Measurements from ENCODE around the gene USP48.

USP48 gene

DNA sequence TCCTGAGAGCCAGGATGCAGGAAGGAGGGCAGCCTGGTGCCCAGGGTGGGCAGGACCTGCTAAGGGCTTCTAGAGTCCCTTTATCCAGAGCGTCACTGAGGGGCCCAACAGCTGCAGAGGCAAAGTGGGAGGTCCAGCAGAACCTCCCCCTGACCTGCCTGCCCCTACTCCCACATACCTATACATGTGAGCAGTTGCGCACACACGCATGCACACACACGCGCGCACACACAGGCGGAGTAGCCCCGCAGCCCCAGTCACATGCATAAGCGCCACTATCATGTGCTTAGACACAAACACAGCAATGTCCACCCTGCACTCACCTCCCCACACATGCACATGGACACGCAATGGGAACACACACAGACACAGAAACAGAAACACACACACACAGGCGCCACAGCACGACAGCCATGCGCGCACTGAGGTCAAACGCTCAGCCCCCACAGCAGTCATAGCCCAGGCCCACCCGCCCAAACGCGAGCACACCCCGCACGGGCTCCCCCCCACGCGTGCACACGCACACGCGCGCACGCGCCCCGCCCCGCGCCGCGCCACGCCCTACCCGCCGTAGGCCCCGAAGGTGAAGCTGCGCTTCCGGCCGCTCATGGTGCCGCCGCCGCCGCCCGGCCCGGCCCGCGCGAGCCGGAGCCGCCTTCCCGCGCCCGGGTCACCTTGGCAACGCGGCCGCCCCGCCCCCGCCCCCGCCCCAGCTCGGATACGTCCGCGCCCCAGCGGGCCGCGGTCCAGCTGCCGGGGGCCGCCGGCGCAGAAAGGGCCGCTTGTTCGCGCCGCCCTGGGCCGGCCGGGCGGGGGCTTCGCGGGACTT lies 131.5 kb downstream of the USP48 start:
- no peaks in the 10 kb centered on the region for H3K9me3 ChIP-seq (ENCODE audit: control insufficient read depth in 5 of 5, low read length in 5 of 5)
- H3K27ac ChIP-seq (ENCODE audit: low read depth, low read length): no peak overlapping the region
- no peaks in the 10 kb centered on the region for H3K36me3 ChIP-seq (ENCODE audit: control insufficient read depth in 5 of 5, insufficient read depth in 5 of 5, low read length in 5 of 5)
- peaks cover 0 to 11% (median 8%) of the 10 kb centered on the region in 5 donors for H3K4me1 ChIP-seq (ENCODE audit: control insufficient read depth in 5 of 5, insufficient read depth in 5 of 5, low read length in 5 of 5)
- peaks cover 0 to 36% (median 23%) of the 10 kb centered on the region in 5 donors for H3K27me3 ChIP-seq (ENCODE audit: control insufficient read depth in 5 of 5, insufficient read depth in 4 of 5, low read length in 5 of 5)
- H3K4me3 ChIP-seq (ENCODE audit: low read depth in 1 of 5, low read length in 5 of 5): peak overlapping the region; percentile 61 to 80 (median 64)
- no peak overlapping the region for H3K9ac ChIP-seq (ENCODE audit: low read length in 5 of 5)

DNA sequence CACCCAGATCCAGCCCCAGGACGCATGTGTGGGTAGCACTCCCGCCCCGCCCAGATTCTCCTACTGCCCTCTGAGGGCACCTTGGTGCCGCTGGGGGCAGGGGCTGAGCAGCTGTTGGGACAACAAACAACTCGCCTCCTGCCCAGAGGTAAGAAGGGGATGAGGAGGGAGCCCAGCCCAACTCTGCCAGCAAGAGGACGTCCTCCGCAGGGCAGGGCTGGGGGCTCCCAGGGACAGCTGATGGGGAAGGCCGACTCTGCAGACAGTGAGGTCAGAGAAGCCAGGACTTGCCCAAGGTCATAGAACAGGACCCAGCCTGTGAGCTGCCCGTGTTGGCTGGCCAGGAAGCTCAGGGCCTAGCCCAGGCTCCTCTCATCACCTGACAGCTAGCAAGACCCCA lies 132.5 kb downstream of the USP48 start:
- Histone ChIP-seq H3K27ac (ENCODE audit: low read depth, low read length) (no peak overlapping the region), H3K4me3 (ENCODE audit: low read depth in 1 of 5, low read length in 5 of 5) (no peak overlapping the region), H3K9ac (ENCODE audit: low read length in 5 of 5) (no peak overlapping the region), H3K9me3 (ENCODE audit: control insufficient read depth in 5 of 5, low read length in 5 of 5) (no peaks in the 10 kb centered on the region), H3K4me1 (ENCODE audit: control insufficient read depth in 5 of 5, insufficient read depth in 5 of 5, low read length in 5 of 5) (peaks cover 0 to 11% (median 8%) of the 10 kb centered on the region in 5 donors), H3K36me3 (ENCODE audit: control insufficient read depth in 5 of 5, insufficient read depth in 5 of 5, low read length in 5 of 5) (no peaks in the 10 kb centered on the region), H3K27me3 (ENCODE audit: control insufficient read depth in 5 of 5, insufficient read depth in 4 of 5, low read length in 5 of 5) (peaks cover 0 to 36% (median 30%) of the 10 kb centered on the region in 5 donors)

DNA sequence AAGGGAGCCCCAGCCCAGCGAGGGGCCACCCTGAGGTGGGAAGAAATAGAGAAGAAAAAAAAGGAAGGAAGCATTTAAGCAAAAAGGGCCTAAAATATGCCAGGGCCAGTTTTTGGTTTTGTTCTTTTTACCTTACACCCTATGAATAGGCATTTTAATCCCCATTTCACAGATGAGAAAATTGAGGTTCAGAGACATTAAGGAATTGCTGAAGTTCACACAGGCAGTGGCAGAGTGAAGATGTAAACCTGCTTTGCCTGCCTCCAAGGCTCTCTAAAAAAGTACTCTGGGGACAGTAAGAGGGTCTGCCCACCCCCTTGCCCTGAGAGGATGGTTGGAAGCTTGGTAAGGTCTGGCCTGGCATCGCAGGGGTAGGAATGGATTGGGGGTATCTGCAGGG lies 133.6 kb downstream of the USP48 start:
- no peak overlapping the region for H3K27ac ChIP-seq (ENCODE audit: low read depth, low read length)
- H3K9ac ChIP-seq (ENCODE audit: low read length in 5 of 5): no peak overlapping the region
- H3K27me3 ChIP-seq (ENCODE audit: control insufficient read depth in 5 of 5, insufficient read depth in 4 of 5, low read length in 5 of 5): peaks cover 0 to 36% (median 30%) of the 10 kb centered on the region in 5 donors

DNA sequence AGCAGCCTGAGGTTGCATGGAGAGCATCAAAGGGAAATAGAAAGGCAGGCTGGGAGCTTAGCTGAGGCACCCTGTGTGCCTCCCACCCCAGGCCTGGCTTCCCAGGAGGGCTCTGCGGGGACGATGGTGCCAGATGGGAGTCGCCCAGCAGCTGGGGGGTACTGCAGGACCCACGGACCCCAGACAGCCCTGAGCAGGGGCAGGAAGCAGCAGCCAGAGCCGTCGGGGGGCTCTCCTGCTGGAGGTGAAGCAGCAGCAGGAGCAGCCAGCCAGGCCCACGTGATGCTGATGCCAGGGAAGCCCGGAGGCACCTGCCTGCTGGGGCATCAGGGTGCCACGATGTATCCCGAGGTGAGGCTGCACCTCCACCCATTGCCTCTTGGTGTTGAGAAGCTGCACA lies 134.2 kb downstream of the USP48 start:
- Histone ChIP-seq H3K4me3 (ENCODE audit: low read depth in 1 of 5, low read length in 5 of 5) (no peak overlapping the region), H3K36me3 (ENCODE audit: control insufficient read depth in 5 of 5, insufficient read depth in 5 of 5, low read length in 5 of 5) (no peaks in the 10 kb centered on the region), H3K27ac (ENCODE audit: low read depth, low read length) (no peak overlapping the region), H3K27me3 (ENCODE audit: control insufficient read depth in 5 of 5, insufficient read depth in 4 of 5, low read length in 5 of 5) (peaks cover 0 to 39% (median 30%) of the 10 kb centered on the region in 5 donors), H3K4me1 (ENCODE audit: control insufficient read depth in 5 of 5, insufficient read depth in 5 of 5, low read length in 5 of 5) (peaks cover 0 to 11% (median 8%) of the 10 kb centered on the region in 5 donors), H3K9me3 (ENCODE audit: control insufficient read depth in 5 of 5, low read length in 5 of 5) (no peaks in the 10 kb centered on the region), H3K9ac (ENCODE audit: low read length in 5 of 5) (no peak overlapping the region)

More for the DNA sequence above, 133.6 kb downstream of the USP48 start:
- H3K4me3 ChIP-seq (ENCODE audit: low read depth in 1 of 5, low read length in 5 of 5): no peak overlapping the region
- no peaks in the 10 kb centered on the region for H3K9me3 ChIP-seq (ENCODE audit: control insufficient read depth in 5 of 5, low read length in 5 of 5)
- H3K4me1 ChIP-seq (ENCODE audit: control insufficient read depth in 5 of 5, insufficient read depth in 5 of 5, low read length in 5 of 5): peaks cover 0 to 11% (median 8%) of the 10 kb centered on the region in 5 donors
- H3K36me3 ChIP-seq (ENCODE audit: control insufficient read depth in 5 of 5, insufficient read depth in 5 of 5, low read length in 5 of 5): no peaks in the 10 kb centered on the region

DNA sequence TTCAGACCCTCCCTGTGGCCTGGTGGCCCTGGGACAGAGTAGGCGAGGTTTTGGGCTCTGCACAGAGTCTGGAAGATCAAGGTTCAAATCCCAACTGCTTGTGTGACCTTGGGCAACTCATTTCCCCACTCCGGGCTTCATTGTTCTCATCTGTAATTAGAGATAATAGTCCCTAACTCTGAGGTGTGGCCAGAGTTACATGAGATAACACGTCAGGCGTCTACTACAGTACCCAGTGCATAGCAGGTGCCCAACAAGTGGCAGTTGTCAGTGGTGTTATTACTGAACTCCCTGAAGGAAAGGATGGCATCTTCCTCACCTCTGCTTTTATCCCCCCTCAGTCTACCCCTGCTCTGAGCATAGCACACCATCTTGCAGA lies 134.6 kb downstream of the USP48 start:
- Histone ChIP-seq H3K27me3 (ENCODE audit: control insufficient read depth in 5 of 5, insufficient read depth in 4 of 5, low read length in 5 of 5) (peaks cover 0 to 42% (median 30%) of the 10 kb centered on the region in 5 donors), H3K4me1 (ENCODE audit: control insufficient read depth in 5 of 5, insufficient read depth in 5 of 5, low read length in 5 of 5) (peaks cover 0 to 11% (median 8%) of the 10 kb centered on the region in 5 donors), H3K9me3 (ENCODE audit: control insufficient read depth in 5 of 5, low read length in 5 of 5) (no peaks in the 10 kb centered on the region), H3K36me3 (ENCODE audit: control insufficient read depth in 5 of 5, insufficient read depth in 5 of 5, low read length in 5 of 5) (no peaks in the 10 kb centered on the region), H3K4me3 (ENCODE audit: low read depth in 1 of 5, low read length in 5 of 5) (no peak overlapping the region), H3K27ac (ENCODE audit: low read depth, low read length) (no peak overlapping the region), H3K9ac (ENCODE audit: low read length in 5 of 5) (no peak overlapping the region)

DNA sequence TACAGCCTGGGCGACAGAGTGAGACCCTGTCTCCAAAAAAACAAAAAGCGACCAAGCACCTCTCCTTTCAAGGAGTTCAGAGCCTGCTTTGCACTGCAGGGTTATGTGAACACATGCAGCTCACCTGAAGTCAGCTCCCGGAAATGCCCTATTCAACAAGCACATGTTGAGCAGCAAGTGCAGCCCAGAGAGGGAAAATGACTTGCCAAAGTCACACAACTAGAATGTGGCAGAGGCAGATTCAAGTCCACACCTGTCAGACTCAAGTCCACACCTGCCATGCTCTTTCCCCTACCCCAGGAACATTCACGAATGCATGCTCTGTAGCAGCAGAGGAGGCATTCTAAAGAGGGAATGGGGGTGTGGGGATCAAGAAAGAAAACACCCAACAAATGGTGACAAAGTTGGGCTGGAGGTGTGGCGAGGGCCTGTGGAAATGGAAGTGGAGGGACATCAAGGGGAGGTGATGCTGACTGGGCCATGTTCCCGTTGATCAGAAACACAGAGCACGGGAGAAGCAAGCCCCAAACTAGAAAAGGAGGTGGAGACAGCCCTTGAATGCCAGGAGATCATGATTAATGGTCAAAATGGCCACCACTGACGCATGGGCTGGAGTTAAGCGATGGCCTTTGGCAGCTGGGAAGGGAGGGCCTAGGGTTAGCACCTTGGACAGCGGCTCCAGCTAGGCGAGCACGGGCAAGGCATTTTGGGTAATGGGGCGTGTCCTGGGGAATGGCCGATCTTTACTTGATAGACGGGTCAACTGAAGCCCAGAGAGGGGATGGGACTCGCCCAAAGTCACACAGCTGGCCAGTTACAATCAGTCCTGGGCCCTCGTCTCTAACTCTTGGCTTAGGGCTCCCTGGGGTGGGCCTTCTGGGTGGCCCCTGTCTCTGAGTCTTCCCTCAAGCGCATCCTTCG lies 135.3 kb downstream of the USP48 start:
- H3K9me3 ChIP-seq (ENCODE audit: control insufficient read depth in 5 of 5, low read length in 5 of 5): no peaks in the 10 kb centered on the region
- H3K36me3 ChIP-seq (ENCODE audit: control insufficient read depth in 5 of 5, insufficient read depth in 5 of 5, low read length in 5 of 5): no peaks in the 10 kb centered on the region
- H3K4me3 ChIP-seq (ENCODE audit: low read depth in 1 of 5, low read length in 5 of 5): no peak overlapping the region
- no peak overlapping the region for H3K9ac ChIP-seq (ENCODE audit: low read length in 5 of 5)
- H3K27me3 ChIP-seq (ENCODE audit: control insufficient read depth in 5 of 5, insufficient read depth in 4 of 5, low read length in 5 of 5): peaks cover 0 to 43% (median 32%) of the 10 kb centered on the region in 5 donors
- no peak overlapping the region for H3K27ac ChIP-seq (ENCODE audit: low read depth, low read length)
- peaks cover 0 to 11% (median 8%) of the 10 kb centered on the region in 5 donors for H3K4me1 ChIP-seq (ENCODE audit: control insufficient read depth in 5 of 5, insufficient read depth in 5 of 5, low read length in 5 of 5)

DNA sequence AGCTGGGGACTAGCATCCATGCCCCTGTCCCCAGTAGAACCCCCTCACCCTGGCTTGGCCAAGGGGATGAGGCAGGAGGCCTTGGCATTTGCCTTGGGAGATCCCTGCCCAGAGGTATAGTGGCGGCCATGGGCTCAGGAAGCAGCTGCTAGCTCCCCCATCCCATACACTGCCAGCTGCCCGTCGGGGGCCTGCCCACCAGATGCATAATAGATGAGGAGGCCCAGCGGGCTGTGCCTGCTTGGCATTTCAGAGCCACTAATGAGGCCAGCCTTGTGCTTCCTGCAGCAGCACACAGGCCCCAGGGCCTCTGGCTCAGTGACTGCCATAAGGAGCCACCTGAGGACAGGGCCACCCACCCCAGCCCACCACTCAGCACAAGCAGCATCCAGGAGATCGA lies 137.4 kb downstream of the USP48 start:
- Histone ChIP-seq H3K27ac (ENCODE audit: low read depth, low read length) (no peak overlapping the region), H3K9me3 (ENCODE audit: control insufficient read depth in 5 of 5, low read length in 5 of 5) (no peaks in the 10 kb centered on the region), H3K4me3 (ENCODE audit: low read depth in 1 of 5, low read length in 5 of 5) (no peak overlapping the region), H3K36me3 (ENCODE audit: control insufficient read depth in 5 of 5, insufficient read depth in 5 of 5, low read length in 5 of 5) (no peaks in the 10 kb centered on the region), H3K4me1 (ENCODE audit: control insufficient read depth in 5 of 5, insufficient read depth in 5 of 5, low read length in 5 of 5) (no peaks in the 10 kb centered on the region), H3K9ac (ENCODE audit: low read length in 5 of 5) (no peak overlapping the region), H3K27me3 (ENCODE audit: control insufficient read depth in 5 of 5, insufficient read depth in 4 of 5, low read length in 5 of 5) (peaks cover 2 to 53% (median 40%) of the 10 kb centered on the region in 5 donors)

DNA sequence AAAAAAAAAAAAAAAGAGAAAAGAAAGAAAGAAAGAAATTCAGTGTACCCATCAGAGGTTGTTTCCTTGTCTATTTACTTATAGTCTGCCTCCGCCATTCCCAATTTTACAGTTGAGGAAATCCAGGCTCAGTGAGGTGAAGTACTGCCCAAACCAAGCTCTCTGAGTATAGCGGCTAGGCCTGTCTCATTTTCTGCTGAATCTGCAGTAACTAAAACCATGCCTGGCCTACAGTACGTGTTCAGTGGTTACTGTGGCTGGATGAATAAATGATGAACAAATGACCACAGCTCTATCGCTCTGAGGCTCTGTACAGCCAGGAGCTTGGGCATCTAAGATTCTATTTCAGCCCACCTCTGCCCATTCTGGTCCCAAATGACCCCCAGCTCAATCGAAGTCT lies 138.0 kb downstream of the USP48 start:
- Histone ChIP-seq H3K4me1 (ENCODE audit: control insufficient read depth in 5 of 5, insufficient read depth in 5 of 5, low read length in 5 of 5) (no peaks in the 10 kb centered on the region), H3K9ac (ENCODE audit: low read length in 5 of 5) (no peak overlapping the region), H3K9me3 (ENCODE audit: control insufficient read depth in 5 of 5, low read length in 5 of 5) (no peaks in the 10 kb centered on the region), H3K36me3 (ENCODE audit: control insufficient read depth in 5 of 5, insufficient read depth in 5 of 5, low read length in 5 of 5) (no peaks in the 10 kb centered on the region), H3K27me3 (ENCODE audit: control insufficient read depth in 5 of 5, insufficient read depth in 4 of 5, low read length in 5 of 5) (peaks cover 8 to 53% (median 44%) of the 10 kb centered on the region in 5 donors), H3K4me3 (ENCODE audit: low read depth in 1 of 5, low read length in 5 of 5) (no peak overlapping the region), H3K27ac (ENCODE audit: low read depth, low read length) (no peak overlapping the region)

DNA sequence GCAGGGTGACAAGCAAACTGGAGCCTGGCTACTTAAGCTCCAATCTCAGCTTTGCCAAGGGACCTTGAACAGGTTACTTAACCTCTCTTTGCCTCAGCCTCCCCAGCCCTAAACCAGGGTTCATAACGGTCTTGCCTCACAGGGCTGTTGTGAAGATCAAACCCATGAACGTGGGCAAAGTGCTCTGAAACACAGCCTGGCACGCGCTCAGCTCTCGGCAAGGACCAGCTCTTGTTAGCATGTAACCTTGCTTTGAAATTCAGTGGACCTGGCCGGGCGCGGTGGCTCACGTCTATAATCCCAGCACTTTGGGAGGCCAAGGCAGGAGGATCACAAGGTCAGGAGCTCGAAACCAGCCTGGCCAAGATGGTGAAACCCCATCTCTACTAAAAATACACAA lies 138.6 kb downstream of the USP48 start:
- H3K27ac ChIP-seq (ENCODE audit: low read depth, low read length): no peak overlapping the region
- no peak overlapping the region for H3K9ac ChIP-seq (ENCODE audit: low read length in 5 of 5)
- no peaks in the 10 kb centered on the region for H3K9me3 ChIP-seq (ENCODE audit: control insufficient read depth in 5 of 5, low read length in 5 of 5)
- no peaks in the 10 kb centered on the region for H3K36me3 ChIP-seq (ENCODE audit: control insufficient read depth in 5 of 5, insufficient read depth in 5 of 5, low read length in 5 of 5)
- peaks cover 8 to 51% (median 42%) of the 10 kb centered on the region in 5 donors for H3K27me3 ChIP-seq (ENCODE audit: control insufficient read depth in 5 of 5, insufficient read depth in 4 of 5, low read length in 5 of 5)
- H3K4me1 ChIP-seq (ENCODE audit: control insufficient read depth in 5 of 5, insufficient read depth in 5 of 5, low read length in 5 of 5): peaks cover 0 to 3% (median 0%) of the 10 kb centered on the region in 5 donors
- no peak overlapping the region for H3K4me3 ChIP-seq (ENCODE audit: low read depth in 1 of 5, low read length in 5 of 5)

DNA sequence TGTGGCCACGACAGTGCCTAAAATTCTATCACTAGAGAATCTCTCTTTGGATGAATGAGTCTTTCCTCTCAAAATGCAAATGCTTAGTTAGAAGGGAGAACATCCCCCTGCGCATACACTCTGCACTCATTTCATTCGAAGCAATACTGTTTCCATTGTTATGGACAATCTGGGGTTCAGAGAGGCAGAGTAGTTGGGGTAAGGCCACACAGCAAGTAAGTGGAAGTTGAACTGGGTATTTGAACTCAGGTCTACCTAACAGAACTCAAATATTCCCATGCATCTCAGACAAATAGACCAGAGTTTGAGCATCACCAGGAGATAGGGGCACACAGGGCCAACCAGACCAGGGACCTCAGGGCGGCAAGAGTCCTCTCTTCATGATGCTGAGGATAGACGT lies 139.3 kb downstream of the USP48 start:
- Histone ChIP-seq H3K9ac (ENCODE audit: low read length in 5 of 5) (no peak overlapping the region), H3K4me1 (ENCODE audit: control insufficient read depth in 5 of 5, insufficient read depth in 5 of 5, low read length in 5 of 5) (peaks cover 0 to 3% (median 0%) of the 10 kb centered on the region in 5 donors), H3K36me3 (ENCODE audit: control insufficient read depth in 5 of 5, insufficient read depth in 5 of 5, low read length in 5 of 5) (no peaks in the 10 kb centered on the region), H3K9me3 (ENCODE audit: control insufficient read depth in 5 of 5, low read length in 5 of 5) (no peaks in the 10 kb centered on the region), H3K27me3 (ENCODE audit: control insufficient read depth in 5 of 5, insufficient read depth in 4 of 5, low read length in 5 of 5) (peaks cover 8 to 46% (median 37%) of the 10 kb centered on the region in 5 donors), H3K4me3 (ENCODE audit: low read depth in 1 of 5, low read length in 5 of 5) (no peak overlapping the region), H3K27ac (ENCODE audit: low read depth, low read length) (no peak overlapping the region)
